Caki2 (cell line): Measurements from ENCODE around the gene SF3A2. TPM values are rescaled to one million over a fixed set of nuclear protein-coding genes. Genes with fewer than 3 reads are reported as not detected.

ENCODE experiments used
- DNase-seq: peaks from one replicate; pipeline ENCODE4 v3.0.0-alpha.2; 2015; ENCODE audit warnings: low read depth
- in situ Hi-C: cut with HindIII; loops from 2 replicates; pipeline ENCODE4 v1.10.0; 2016; ENCODE audit warnings: low sequenced_read_pairs, low pct_unique_long_range_greater_than_20kb, mixed read lengths
- total RNA-seq: library from RNA; depleted of rRNA; stranded (reverse); fragments of >200 nt; shearing (Covaris generic); gene quantifications from 2 replicates; pipeline ENCODE4 v1.2.3, GENCODE V29; 2014; ENCODE audit warnings: low replicate concordance

SF3A2 gene
- total RNA-seq, 1 experiment from 2014 or later: 23.2 TPM

DNA sequence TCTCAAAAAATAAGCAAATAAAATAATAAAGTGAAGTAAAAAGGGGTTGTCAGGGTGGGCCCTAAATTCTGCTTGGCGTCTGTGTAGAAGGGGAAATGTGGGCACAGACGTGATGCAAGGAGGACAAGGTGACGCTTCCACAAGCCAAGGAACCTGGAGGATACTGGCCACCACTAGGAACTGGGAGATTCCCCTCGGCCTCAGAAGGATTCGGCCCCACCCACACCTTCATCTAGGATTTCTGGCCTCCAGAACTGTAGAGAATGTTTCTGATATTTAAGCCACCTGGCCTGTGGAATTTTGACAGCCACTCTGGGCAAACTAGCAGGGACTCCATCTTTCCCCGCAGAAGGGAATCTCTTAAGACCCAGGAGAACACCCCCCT, 1.6 kb upstream of the SF3A2 start:
- in situ Hi-C loops: no loop called here
- DNase-seq: no peak

- in situ Hi-C loops: no loop called here
- no peak for DNase-seq
Measured at GRCh38 chr19:2235381-2236063, 1.1 kb upstream of the SF3A2 start.

- in situ Hi-C loops: no loop called here
- DNase-seq: no peak
Measured at GRCh38 chr19:2236064-2236313, 635 bp upstream of the SF3A2 start.

- no peak for DNase-seq
- in situ Hi-C loops: no loop called here
Measured at GRCh38 chr19:2237051-2237868, 636 bp downstream of the SF3A2 start.

DNA sequence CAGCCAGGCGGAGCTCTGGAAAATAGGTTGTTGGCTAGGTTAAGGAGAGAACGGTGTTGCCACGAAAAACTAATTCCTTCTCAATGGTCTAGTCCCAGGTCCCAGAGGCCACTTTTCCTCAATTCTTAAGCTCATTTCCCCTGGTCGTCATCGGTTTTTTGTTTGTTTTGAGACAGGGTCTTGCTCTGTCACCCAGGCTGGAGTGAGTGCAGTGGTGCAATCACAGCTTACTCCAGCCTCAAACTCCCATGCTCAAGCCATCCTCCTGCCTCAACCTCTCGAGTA, 1.2 kb downstream of the SF3A2 start:
- no peak for DNase-seq
- in situ Hi-C loops: no loop called here

GRCh38 chr19:2239173-2239572, 2.5 kb downstream of the SF3A2 start:
- in situ Hi-C loops: no loop called here
- no peak for DNase-seq

DNA sequence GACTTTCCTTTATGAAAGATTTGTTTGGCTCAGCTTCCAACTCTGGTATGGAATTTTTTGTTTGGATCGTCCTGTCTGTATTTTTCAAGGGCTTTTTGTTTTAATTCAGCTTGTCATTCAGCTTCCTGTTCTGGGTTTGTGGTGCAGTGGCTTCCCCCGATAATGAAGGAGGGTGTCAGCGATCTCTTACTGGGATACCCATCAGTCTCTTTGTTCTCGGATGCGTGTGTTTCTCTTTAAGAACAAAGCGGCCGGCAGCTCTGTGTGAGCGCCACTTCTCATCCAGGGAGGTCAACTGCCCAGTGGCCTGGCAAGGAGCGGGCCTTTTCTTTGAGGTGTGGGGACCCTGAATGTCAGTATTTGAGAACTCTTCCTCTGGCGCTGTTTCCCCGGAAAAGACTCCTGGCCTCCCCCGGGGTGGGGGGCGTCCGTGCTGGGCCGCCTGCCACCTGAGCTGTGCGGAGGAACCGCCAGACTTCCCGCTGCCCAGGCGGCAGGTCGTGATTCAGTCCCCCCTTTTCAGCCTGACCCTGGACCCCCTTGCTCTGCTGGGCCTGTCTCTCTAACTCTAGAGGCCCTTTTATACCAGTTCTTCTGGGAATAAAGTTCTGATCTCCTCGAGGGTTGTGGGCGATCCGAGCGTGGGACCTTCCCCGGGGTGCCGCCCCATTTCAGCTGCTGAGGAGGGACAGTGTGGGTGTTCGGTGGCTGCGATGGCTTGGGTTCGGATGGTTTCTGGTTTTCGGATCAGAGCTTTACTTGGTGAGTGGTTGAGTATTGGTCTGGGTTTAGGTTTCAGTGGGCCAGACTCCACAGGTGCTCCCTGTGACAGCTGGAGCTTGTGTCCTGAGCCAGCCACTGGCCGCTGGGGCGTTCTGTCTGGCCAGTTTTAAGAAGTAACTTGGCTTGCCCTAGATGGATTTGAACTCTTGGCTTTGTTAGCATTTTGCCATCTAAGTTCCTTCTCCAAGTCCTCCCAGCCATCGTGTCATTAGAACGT, 3.4 kb downstream of the SF3A2 start:
- in situ Hi-C loops: no loop called here
- DNase-seq: no peak

DNA sequence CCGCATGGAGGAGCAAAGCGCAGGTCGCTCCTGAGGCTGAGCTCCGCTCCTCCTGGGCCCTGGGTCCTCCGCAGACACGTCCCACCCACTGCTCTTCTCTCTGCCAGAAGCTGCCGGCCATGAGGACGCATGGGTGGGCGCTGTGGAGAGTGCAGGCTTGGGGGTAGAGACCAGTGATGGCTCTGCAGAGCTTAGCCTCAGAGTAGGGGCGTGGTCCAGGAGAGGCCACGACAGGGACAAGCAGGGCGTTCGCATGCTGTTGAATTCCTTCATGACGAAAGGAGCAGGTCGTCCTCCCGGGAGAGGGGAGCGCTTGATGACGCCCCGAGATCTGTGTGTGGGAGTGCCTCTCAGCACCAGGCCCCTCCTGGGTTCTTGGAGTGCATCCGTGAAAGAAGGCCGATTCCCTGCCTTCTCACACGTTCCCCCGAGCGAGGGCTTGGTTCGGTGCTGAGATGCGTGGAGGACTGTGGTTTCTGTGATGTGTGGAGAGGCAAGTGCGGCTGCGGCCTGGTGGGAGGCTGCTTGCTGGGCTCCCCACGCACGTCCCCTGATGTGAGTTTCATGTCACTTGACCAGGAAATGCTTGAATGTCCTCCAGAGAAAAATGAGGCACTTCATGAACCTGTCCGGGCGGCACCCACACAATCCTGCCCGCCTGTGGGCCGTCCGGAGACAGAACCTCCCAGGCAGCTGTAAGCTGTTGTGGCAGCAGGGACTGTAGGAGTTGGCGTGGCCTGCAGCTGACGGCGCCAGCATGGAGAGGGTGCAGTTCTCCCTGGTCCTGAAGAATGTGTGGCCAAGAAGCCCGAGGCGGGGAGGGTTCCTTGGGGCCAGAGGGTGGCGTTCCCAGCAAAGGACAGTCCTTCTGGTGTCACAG, 4.5 kb downstream of the SF3A2 start:
- in situ Hi-C loops: no loop called here
- DNase-seq: no peak

DNA sequence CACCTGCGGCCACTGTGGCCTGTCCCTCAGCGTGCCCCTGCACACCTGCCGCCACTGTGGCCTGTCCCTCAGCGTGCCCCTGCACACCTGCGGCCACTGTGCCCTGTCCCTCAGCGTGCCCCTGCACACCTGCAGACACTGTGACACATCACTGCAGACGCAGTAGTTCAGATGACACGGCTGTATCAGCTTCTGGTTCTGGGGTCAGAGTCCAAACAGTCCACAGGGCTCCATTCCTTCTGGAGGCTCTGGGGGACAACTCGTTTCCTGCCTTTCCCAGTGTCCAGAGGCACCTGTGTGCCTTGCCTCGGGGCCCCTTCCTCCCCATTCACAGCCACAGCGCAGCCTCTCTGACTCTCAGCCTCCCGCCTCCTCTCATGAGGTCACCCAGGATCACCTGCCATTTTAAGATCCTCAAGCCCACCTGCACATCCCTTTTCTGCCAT, 5.5 kb downstream of the SF3A2 start:
- in situ Hi-C loops: no loop called here

DNA sequence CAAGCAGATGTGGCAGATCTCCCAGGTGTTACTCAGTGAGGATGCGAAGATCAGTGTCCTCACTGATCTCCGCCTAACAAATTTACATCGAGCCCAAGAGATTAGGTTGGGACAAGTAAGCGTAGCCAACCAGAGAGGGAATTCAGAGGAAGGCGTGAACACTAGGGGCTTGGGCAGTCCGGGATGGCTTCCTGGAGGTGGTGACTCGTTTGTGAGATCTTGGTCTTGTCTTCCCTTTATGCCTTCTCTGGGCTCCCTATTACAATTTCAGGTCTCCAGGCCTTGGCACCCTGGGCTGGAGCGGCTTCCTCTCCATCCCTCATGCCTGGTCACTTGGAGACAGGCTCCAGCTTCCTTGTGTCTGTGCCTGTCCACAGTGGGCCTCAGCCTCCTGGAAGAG, 6.2 kb downstream of the SF3A2 start:
- in situ Hi-C loops: no loop called here
- no peak for DNase-seq

More for the DNA sequence above, 5.5 kb downstream of the SF3A2 start:
- no peak for DNase-seq

- no peak for DNase-seq
- in situ Hi-C loops: no loop called here
Measured at GRCh38 chr19:2243274-2244124, 6.9 kb downstream of the SF3A2 start.

- in situ Hi-C loops: no loop called here
- DNase-seq: no peak
Measured at GRCh38 chr19:2244125-2244411, 7.4 kb downstream of the SF3A2 start.

DNA sequence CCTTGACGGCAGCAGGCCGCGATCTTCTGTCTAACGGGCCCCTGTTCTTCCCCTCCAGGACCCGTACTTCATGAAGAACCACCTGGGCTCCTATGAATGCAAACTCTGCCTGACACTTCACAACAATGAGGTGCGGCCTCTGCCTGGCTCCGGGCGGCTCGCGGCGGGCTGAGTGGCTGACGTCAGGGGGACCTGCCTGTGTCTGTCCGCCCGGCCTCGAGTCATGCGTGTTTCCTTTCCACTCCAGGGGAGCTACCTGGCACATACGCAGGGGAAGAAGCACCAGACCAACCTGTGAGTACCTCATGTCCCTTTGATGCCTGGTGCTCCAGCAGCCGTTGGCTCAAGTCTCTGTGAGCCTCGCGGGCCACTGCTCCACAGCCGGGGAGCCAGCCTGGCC, 7.9 kb downstream of the SF3A2 start:
- in situ Hi-C loops: no loop called here

GRCh38 chr19:2245273-2245672, 8.6 kb downstream of the SF3A2 start:
- in situ Hi-C loops: no loop called here
- no peak for DNase-seq

More for the DNA sequence above, 7.9 kb downstream of the SF3A2 start:
- DNase-seq: no peak

DNA sequence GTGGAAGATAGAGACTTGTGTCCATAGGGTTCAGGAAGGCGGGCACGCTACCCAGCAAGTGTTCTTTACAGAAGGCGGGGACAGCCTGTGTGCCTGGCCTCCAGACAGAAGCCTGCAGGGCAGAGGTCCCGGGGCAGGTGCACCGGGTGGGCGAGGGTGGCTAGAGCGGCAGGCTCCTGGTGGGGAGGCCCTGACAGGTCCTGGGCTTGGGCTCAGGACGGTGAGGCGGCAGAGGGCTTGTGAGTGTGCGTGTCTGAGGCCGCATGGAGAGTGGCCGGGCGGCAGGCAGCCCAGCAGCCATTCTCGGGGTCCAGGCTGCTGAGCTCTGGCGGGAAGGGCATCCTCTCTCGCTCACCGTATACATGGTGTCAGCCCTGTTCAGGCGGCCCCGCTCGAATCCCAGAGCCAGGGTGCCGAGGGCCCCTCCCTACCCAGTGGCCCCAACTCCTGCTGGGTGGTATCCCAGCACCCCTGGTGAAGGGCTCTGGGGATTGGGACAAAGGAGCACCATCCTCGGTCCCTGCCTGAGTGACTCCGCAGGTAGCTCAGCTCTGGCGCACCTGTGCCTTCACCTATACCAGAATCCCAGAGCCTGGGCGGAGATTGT, 9.5 kb downstream of the SF3A2 start:
- in situ Hi-C loops: no loop called here
- DNase-seq: no peak

- in situ Hi-C loops: no loop called here
- DNase-seq: no peak
Measured at GRCh38 chr19:2246801-2247361, 10.3 kb downstream of the SF3A2 start.
